Measurements from ENCODE around the gene DCBLD1.
A peak's percentile ranks its signal among the peaks of the same experiment; 100 is the strongest.

Gene DCBLD1

DNA sequence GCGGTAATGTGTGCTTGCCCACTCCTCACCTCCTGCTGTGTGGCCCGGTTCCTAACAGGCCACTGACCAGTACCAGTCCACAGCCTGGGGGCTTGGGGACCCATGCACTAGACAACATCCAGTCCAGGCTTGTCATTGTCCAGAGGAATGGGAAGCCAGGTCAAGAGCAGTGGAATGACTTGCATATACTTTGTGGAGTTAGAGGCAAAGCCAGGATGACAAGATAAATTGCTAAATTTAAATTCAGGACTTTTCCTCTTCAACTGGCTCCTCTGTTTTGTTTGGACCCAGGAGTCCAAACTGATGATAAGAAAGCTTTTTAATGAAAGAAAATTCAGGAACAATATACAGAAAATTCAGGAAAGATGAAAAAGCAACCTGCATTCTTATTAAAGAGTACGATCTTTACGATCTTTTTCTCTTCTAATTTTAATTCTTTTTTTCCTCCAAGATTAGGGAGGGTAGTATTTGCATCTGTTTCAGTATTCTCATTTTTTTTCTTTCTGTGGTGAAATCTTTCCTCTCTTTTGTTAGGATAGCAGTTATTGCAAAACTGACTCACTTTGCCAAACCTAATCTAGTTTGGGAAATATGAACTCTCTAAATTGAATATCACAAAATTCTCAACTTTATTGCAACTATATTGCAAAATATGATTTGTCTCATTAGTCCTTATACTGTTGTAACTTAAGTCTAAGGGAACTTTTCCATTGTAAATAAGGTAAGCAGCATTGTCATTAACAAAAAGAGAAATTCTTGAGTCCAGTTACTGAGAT is 48.2 kb downstream of the DCBLD1 start:
- Histone ChIP-seq H3K4me1 (ENCODE audit: control insufficient read depth, insufficient read depth, low read length, poor library complexity, severe bottlenecking) (peaks cover 30% of the 10 kb centered on the region), H3K27ac (ENCODE audit: low read depth, low read length, severe bottlenecking) (peak overlapping the region; percentile 38), H3K36me3 (ENCODE audit: control insufficient read depth, insufficient read depth, low read length) (peaks cover 67% of the 10 kb centered on the region), H3K9me3 (ENCODE audit: control insufficient read depth, low read length) (no peaks in the 10 kb centered on the region), H3K4me3 (ENCODE audit: extremely low read depth, insufficient read depth, low read length, poor library complexity, severe bottlenecking) (no peak overlapping the region)
- WGBS, 2 experiments (ENCODE audit: insufficient coverage in 2 of 2), result 77 to 86% methylated on average over 2 of the region's 4 CpGs

DNA sequence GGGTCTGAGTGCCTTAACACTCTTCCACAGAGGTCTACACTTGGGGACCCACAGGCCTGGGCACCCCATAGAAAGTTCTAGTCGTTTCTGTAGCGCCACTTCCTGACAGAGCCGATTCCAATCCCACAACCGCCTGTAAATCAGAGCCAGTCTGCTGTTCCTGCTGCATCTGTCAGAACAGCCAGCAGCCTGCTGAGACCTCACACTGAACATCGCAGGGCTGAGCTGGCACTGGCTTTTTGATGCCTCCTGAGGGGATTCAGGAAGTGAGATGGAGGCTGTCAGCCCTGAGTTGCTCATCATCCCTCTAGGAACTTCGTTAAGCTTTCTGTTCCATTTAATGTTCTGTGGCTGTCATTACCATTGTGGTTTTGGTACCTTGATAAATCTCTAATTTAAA is 48.9 kb downstream of the DCBLD1 start:
- Histone ChIP-seq H3K4me3 (ENCODE audit: extremely low read depth, insufficient read depth, low read length, poor library complexity, severe bottlenecking) (no peak overlapping the region), H3K9me3 (ENCODE audit: control insufficient read depth, low read length) (no peaks in the 10 kb centered on the region), H3K4me1 (ENCODE audit: control insufficient read depth, insufficient read depth, low read length, poor library complexity, severe bottlenecking) (peaks cover 37% of the 10 kb centered on the region), H3K36me3 (ENCODE audit: control insufficient read depth, insufficient read depth, low read length) (peaks cover 70% of the 10 kb centered on the region), H3K27ac (ENCODE audit: low read depth, low read length, severe bottlenecking) (peak overlapping the region; percentile 38)
- WGBS, 2 experiments (ENCODE audit: insufficient coverage in 2 of 2), result 76 to 83% methylated on average over 5 to 6 of the region's 6 CpGs

DNA sequence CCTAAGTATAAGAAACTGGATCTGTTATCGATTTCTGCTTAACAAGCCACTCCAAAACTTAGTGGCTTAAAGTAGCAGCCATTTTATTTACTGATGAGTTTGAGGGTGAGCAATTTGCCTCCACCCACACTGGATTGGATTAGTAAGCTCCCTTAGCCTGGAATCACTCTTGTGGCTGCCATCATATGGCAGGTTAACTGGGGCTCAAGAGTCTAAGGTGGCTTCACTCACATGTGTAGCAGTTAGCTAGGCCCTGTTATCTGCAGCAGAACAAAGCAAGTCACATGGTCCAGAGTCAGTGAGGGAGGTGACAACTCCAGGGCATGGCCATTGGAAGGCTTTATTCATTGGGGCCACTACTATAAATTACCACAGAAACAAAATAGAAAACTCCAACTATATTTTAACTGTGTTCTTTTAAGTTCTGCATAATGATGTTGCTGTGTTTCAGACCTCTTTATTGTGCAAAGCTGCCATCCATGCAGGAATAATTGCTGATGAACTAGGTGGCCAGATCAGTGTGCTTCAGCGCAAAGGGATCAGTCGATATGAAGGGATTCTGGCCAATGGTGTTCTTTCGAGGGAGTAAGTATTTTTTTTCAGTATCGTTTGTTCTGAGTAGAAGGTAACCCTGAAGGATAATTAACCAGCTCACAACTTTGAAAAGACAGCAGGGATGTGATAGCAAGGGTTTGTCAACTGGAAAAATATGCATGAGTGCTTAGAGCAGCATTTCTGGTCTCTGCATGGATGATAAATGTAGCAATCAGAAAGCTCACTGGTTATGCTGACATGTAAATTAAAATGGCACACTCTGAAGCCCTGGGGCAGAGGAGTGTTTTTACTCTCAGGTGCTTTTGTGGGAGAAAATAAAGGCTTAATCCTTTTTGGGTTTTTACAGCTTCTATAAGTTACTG is 49.6 kb downstream of the DCBLD1 start:
- Histone ChIP-seq H3K4me1 (ENCODE audit: control insufficient read depth, insufficient read depth, low read length, poor library complexity, severe bottlenecking) (peaks cover 39% of the 10 kb centered on the region), H3K27ac (ENCODE audit: low read depth, low read length, severe bottlenecking) (peak overlapping the region; percentile 31), H3K9me3 (ENCODE audit: control insufficient read depth, low read length) (no peaks in the 10 kb centered on the region), H3K36me3 (ENCODE audit: control insufficient read depth, insufficient read depth, low read length) (peaks cover 70% of the 10 kb centered on the region), H3K4me3 (ENCODE audit: extremely low read depth, insufficient read depth, low read length, poor library complexity, severe bottlenecking) (no peak overlapping the region)
- WGBS, 2 experiments (ENCODE audit: insufficient coverage in 2 of 2), result 94 to 96% methylated on average over 5 of the region's 5 CpGs

DNA sequence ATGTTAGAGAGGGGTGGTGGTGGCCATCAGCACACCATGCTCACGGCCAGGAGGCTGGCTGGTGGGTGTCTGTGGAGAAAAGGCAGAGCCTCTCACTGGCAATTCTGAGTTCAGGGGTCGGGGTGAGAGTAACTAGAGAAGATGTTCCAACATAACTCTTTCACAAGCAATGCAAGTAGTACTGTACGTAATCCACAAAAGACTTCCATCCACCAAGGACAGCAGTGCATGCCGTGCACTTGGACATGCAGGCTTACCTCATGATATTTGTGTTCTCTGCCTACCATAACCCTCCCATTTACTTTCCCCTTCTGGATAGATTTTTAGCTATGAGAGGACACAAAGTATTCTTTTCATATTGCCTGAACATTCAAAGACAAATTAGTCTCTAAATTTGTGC is 51.3 kb downstream of the DCBLD1 start:
- Histone ChIP-seq H3K9me3 (ENCODE audit: control insufficient read depth, low read length) (no peaks in the 10 kb centered on the region), H3K27ac (ENCODE audit: low read depth, low read length, severe bottlenecking) (no peak overlapping the region), H3K4me1 (ENCODE audit: control insufficient read depth, insufficient read depth, low read length, poor library complexity, severe bottlenecking) (peaks cover 39% of the 10 kb centered on the region), H3K4me3 (ENCODE audit: extremely low read depth, insufficient read depth, low read length, poor library complexity, severe bottlenecking) (no peak overlapping the region), H3K36me3 (ENCODE audit: control insufficient read depth, insufficient read depth, low read length) (peaks cover 69% of the 10 kb centered on the region)
- 88 to 100% methylated on average over 3 to 4 of the region's 4 CpGs for WGBS, 2 experiments (ENCODE audit: insufficient coverage in 2 of 2)

DNA sequence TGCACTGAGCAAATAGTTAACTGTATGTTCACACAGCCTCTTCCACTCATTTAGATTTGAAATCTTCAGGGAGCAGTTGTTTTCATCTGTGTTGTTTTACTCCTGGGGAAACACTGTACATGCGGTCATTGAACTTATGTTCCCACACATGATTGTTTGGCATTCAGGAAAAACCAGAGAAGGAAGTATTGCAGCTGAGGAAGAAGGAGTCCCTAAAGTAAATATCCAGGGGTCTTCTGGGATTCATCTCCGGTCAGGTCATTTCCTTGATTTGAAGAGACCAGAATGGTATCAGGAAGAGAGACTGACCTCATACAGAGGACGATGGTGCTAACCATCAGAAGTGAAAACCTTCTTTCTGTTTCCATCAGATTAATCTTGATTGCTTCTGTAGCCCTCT is 52.5 kb downstream of the DCBLD1 start:
- peaks cover 39% of the 10 kb centered on the region for H3K4me1 ChIP-seq (ENCODE audit: control insufficient read depth, insufficient read depth, low read length, poor library complexity, severe bottlenecking)
- H3K9me3 ChIP-seq (ENCODE audit: control insufficient read depth, low read length), result no peaks in the 10 kb centered on the region
- peak overlapping the region; percentile 75 for H3K27ac ChIP-seq (ENCODE audit: low read depth, low read length, severe bottlenecking)
- H3K4me3 ChIP-seq (ENCODE audit: extremely low read depth, insufficient read depth, low read length, poor library complexity, severe bottlenecking), result no peak overlapping the region
- peaks cover 77% of the 10 kb centered on the region for H3K36me3 ChIP-seq (ENCODE audit: control insufficient read depth, insufficient read depth, low read length)
- 83 to 100% methylated on average over 2 to 3 of the region's 3 CpGs for WGBS, 2 experiments (ENCODE audit: insufficient coverage in 2 of 2)

DNA sequence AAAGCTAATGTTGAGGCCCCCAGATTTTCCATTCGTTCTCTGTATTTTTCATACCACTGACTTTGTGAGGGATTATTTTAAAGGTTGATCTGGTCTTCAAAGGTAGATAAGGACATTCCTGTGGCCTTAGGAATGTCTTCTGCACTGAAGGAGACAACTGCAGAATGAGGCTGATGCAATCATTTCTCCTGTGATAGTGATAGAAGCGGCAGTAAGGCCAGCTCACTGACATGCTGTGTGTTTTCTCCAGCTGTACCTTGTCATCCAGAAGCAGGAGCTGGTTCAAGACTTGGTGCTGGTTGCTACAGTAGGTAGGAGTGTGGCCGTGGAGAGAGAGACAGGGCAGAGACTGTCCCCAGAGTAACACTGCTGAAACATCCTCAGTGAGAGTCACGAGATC is 53.8 kb downstream of the DCBLD1 start:
- 86 to 91% methylated on average over 2 to 3 of the region's 4 CpGs for WGBS, 2 experiments (ENCODE audit: insufficient coverage in 2 of 2)
- no peaks in the 10 kb centered on the region for H3K9me3 ChIP-seq (ENCODE audit: control insufficient read depth, low read length)
- H3K27ac ChIP-seq (ENCODE audit: low read depth, low read length, severe bottlenecking), result peak overlapping the region; percentile 75
- H3K4me3 ChIP-seq (ENCODE audit: extremely low read depth, insufficient read depth, low read length, poor library complexity, severe bottlenecking), result no peak overlapping the region
- H3K4me1 ChIP-seq (ENCODE audit: control insufficient read depth, insufficient read depth, low read length, poor library complexity, severe bottlenecking), result peaks cover 36% of the 10 kb centered on the region
- peaks cover 83% of the 10 kb centered on the region for H3K36me3 ChIP-seq (ENCODE audit: control insufficient read depth, insufficient read depth, low read length)

DNA sequence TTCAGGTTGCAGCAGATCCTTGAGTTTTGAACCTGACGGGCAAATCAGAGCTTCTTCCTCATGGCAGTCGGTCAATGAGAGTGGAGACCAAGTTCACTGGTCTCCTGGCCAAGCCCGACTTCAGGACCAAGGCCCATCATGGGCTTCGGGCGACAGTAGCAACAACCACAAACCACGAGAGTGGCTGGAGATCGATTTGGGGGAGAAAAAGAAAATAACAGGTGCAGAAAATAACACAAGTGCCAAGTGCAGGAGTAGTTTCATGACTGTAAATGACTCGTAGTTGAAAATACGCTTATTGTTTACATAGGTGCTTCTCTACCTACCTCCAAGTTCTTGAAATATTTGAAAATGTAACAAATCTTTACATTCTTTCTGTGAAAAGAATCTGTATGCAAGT is 56.1 kb downstream of the DCBLD1 start:
- no peak overlapping the region for H3K27ac ChIP-seq (ENCODE audit: low read depth, low read length, severe bottlenecking)
- peaks cover 25% of the 10 kb centered on the region for H3K4me1 ChIP-seq (ENCODE audit: control insufficient read depth, insufficient read depth, low read length, poor library complexity, severe bottlenecking)
- H3K9me3 ChIP-seq (ENCODE audit: control insufficient read depth, low read length), result no peaks in the 10 kb centered on the region
- H3K4me3 ChIP-seq (ENCODE audit: extremely low read depth, insufficient read depth, low read length, poor library complexity, severe bottlenecking), result no peak overlapping the region
- H3K36me3 ChIP-seq (ENCODE audit: control insufficient read depth, insufficient read depth, low read length), result peaks cover 79% of the 10 kb centered on the region
- 92 to 93% methylated on average over 7 of the region's 9 CpGs for WGBS, 2 experiments (ENCODE audit: insufficient coverage in 2 of 2)

- Histone ChIP-seq H3K27ac (ENCODE audit: low read depth, low read length, severe bottlenecking) (no peak overlapping the region), H3K9me3 (ENCODE audit: control insufficient read depth, low read length) (no peaks in the 10 kb centered on the region), H3K36me3 (ENCODE audit: control insufficient read depth, insufficient read depth, low read length) (peaks cover 88% of the 10 kb centered on the region), H3K4me1 (ENCODE audit: control insufficient read depth, insufficient read depth, low read length, poor library complexity, severe bottlenecking) (peaks cover 16% of the 10 kb centered on the region), H3K4me3 (ENCODE audit: extremely low read depth, insufficient read depth, low read length, poor library complexity, severe bottlenecking) (no peak overlapping the region)
- 94 to 96% methylated on average over 6 of the region's 8 CpGs for WGBS, 2 experiments (ENCODE audit: insufficient coverage in 2 of 2)
Measured at GRCh38 chr6:117540670-117541069, 58.2 kb downstream of the DCBLD1 start.

- H3K36me3 ChIP-seq (ENCODE audit: control insufficient read depth, insufficient read depth, low read length), result peaks cover 89% of the 10 kb centered on the region
- H3K27ac ChIP-seq (ENCODE audit: low read depth, low read length, severe bottlenecking), result no peak overlapping the region
- H3K9me3 ChIP-seq (ENCODE audit: control insufficient read depth, low read length), result no peaks in the 10 kb centered on the region
- peaks cover 7% of the 10 kb centered on the region for H3K4me1 ChIP-seq (ENCODE audit: control insufficient read depth, insufficient read depth, low read length, poor library complexity, severe bottlenecking)
- H3K4me3 ChIP-seq (ENCODE audit: extremely low read depth, insufficient read depth, low read length, poor library complexity, severe bottlenecking), result no peak overlapping the region
- WGBS, 2 experiments (ENCODE audit: insufficient coverage in 2 of 2), result 92 to 94% methylated on average over 2 to 3 of the region's 3 CpGs
Measured at GRCh38 chr6:117542493-117542892, 60.0 kb downstream of the DCBLD1 start.

DNA sequence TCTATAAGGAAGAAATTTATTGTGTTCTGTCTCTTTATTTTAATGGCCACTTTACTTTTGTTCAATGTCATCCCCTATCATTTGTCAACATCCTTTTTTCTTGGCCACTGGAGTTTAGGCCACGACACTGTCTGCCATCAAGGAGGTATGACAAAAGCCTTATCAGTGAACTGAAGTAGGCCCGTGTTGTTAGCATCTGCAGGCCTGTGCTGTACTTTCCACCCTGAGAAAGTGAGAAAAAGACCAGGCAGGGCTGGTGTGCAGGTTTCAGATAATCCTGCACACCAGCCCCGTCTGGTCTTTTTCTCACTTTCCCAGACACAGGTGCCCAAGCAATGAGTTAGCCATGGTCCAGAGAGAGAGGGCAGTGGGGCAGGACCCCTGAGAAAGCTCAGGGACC is 62.2 kb downstream of the DCBLD1 start:
- H3K36me3 ChIP-seq (ENCODE audit: control insufficient read depth, insufficient read depth, low read length), result peaks cover 92% of the 10 kb centered on the region
- peaks cover 28% of the 10 kb centered on the region for H3K4me1 ChIP-seq (ENCODE audit: control insufficient read depth, insufficient read depth, low read length, poor library complexity, severe bottlenecking)
- H3K9me3 ChIP-seq (ENCODE audit: control insufficient read depth, low read length), result no peaks in the 10 kb centered on the region
- 71 to 86% methylated on average over 1 to 2 of the region's 3 CpGs for WGBS, 2 experiments (ENCODE audit: insufficient coverage in 2 of 2)
- H3K4me3 ChIP-seq (ENCODE audit: extremely low read depth, insufficient read depth, low read length, poor library complexity, severe bottlenecking), result no peak overlapping the region
- H3K27ac ChIP-seq (ENCODE audit: low read depth, low read length, severe bottlenecking), result peak overlapping the region; percentile 57
